GM12878 (cell line): ENCODE results near the gene DHX40. TPM values are rescaled to one million over a fixed set of nuclear protein-coding genes. Genes with fewer than 3 reads are reported as not detected.

Experiments
- BACH1 ChIP-seq: fragments of 450-650 bp; IDR thresholded peaks from 2 replicates; pipeline ENCODE4 v1.6.1; 2017; ENCODE audit warnings: mild to moderate bottlenecking, borderline replicate concordance
- BCL11A ChIP-seq: IDR thresholded peaks from 2 replicates; pipeline ENCODE4 v1.6.1; 2011; ENCODE audit warnings: low read depth, low read length
- BMI1 ChIP-seq: fragments of 450-650 bp; IDR thresholded peaks from 2 replicates; pipeline ENCODE4 v1.6.1; 2016; ENCODE audit warnings: mild to moderate bottlenecking, moderate library complexity, borderline replicate concordance
- CREM ChIP-seq: IDR thresholded peaks from 2 replicates; pipeline ENCODE4 v1.6.1; 2014; ENCODE audit warnings: antibody characterized with exemption, low read depth
- FOXK2 ChIP-seq: fragments of 450-650 bp; IDR thresholded peaks from 2 replicates; pipeline ENCODE4 v1.6.1; 2017; ENCODE audit warnings: mild to moderate bottlenecking, moderate library complexity
- HDAC2 ChIP-seq: fragments of 200-600 bp; sonication (generic); IDR thresholded peaks from 2 replicates; pipeline ENCODE4 v1.6.1; 2017
- IKZF2 ChIP-seq, 2 experiments: fragments of 450-650 bp; IDR thresholded peaks; 2 replicates each; pipeline ENCODE4 v1.6.1; 2017; ENCODE audit warnings: mild to moderate bottlenecking in 2 of 2, moderate library complexity in 2 of 2
- JUNB ChIP-seq: IDR thresholded peaks from 2 replicates; pipeline ENCODE4 v1.6.1; 2016; ENCODE audit warnings: antibody characterized with exemption, mild to moderate bottlenecking
- LARP7 ChIP-seq: fragments of 450-650 bp; IDR thresholded peaks from 2 replicates; pipeline ENCODE4 v1.6.1; 2017; ENCODE audit warnings: mild to moderate bottlenecking
- NR2C1 ChIP-seq: fragments of 450-650 bp; IDR thresholded peaks from 2 replicates; pipeline ENCODE4 v1.6.1; 2017; ENCODE audit warnings: antibody characterized with exemption, mild to moderate bottlenecking, moderate library complexity
- NR2F1 ChIP-seq: fragments of 450-650 bp; conservative IDR thresholded peaks from 2 replicates; pipeline ENCODE4 v1.6.1; 2017; ENCODE audit warnings: mild to moderate bottlenecking
- RBBP5 ChIP-seq: fragments of 200-600 bp; sonication (generic); conservative IDR thresholded peaks from 2 replicates; pipeline ENCODE4 v1.6.1; 2016
- YY1 ChIP-seq: IDR thresholded peaks from 2 replicates; pipeline ENCODE4 v1.6.1; 2011; ENCODE audit warnings: low read depth, mild to moderate bottlenecking, low read length
- ZNF24 ChIP-seq: fragments of 450-650 bp; IDR thresholded peaks from 2 replicates; pipeline ENCODE4 v1.6.1; 2017; ENCODE audit warnings: antibody characterized with exemption, mild to moderate bottlenecking
- ZNF622 ChIP-seq: fragments of 450-650 bp; IDR thresholded peaks from 2 replicates; pipeline ENCODE4 v1.6.1; 2017; ENCODE audit warnings: mild to moderate bottlenecking, inconsistent platforms
- polyA plus RNA-seq, 11 experiments: library from polyadenylated mRNA; depleted of rRNA in 4 of 11; unstranded in 6 of 11; stranded (reverse) in 5 of 11; fragments of >200 nt; fragmentation: Nextera tagmentation in 4 of 11; fragmentation: Illumina TruSeq in 1 of 11; extraction: Ambion mirVana in 4 of 11; extraction: Trizol in 1 of 11; gene quantifications; 1 replicate in 1 of 11; 2 replicates in 10 of 11; pipeline versions ENCODE4 v1.2.1 to v1.2.3, GENCODE V29; 2011 to 2016; ENCODE audit warnings: inconsistent platforms in 2 of 11, missing spikeins in 2 of 11, low read depth in 1 of 11
- total RNA-seq, 4 experiments: library from RNA; depleted of rRNA in 3 of 4; stranded (reverse); fragments of >200 nt in 3 of 4; fragmentation: Illumina TruSeq in 1 of 4; extraction: Trizol in 1 of 4; gene quantifications; 2 replicates each; pipeline versions ENCODE4 v1.2.1 to v1.2.3, GENCODE V29; 2013 to 2021
- TF ChIP-seq, protein P1 (sequence below): fragments of 450-650 bp; IDR thresholded peaks from 2 replicates; pipeline ENCODE4 v1.6.1; 2017; ENCODE audit warnings: mild to moderate bottlenecking
- TF ChIP-seq, protein P2 (sequence below): IDR thresholded peaks from 2 replicates; pipeline ENCODE4 v1.6.1; 2012; ENCODE audit warnings: low read depth, low read length, improper control_type of control experiment
- TF ChIP-seq, protein P3 (sequence below): fragments of 450-650 bp; formaldehyde crosslinking; IDR thresholded peaks from 2 replicates; pipeline ENCODE4 v1.4.0; 2020; ENCODE audit warnings: mild to moderate bottlenecking, moderate library complexity
- TF ChIP-seq, protein P4 (sequence below): fragments of 450-650 bp; IDR thresholded peaks from 2 replicates; pipeline ENCODE4 v1.6.1; 2014; ENCODE audit warnings: mild to moderate bottlenecking
- TF ChIP-seq, protein P5 (sequence below): IDR thresholded peaks from 2 replicates; pipeline ENCODE4 v1.6.1; 2011; ENCODE audit warnings: low read depth, mild to moderate bottlenecking, low read length, moderate library complexity, borderline replicate concordance; ENCODE audit errors: extremely low read depth

DHX40 gene
- total and polyA plus RNA-seq, 10 of the 15 experiments (the other 5 are each of a cell fraction or from before 2014, with no cell fraction given): 4.8 to 29.2 (median 12.0) TPM

DNA sequence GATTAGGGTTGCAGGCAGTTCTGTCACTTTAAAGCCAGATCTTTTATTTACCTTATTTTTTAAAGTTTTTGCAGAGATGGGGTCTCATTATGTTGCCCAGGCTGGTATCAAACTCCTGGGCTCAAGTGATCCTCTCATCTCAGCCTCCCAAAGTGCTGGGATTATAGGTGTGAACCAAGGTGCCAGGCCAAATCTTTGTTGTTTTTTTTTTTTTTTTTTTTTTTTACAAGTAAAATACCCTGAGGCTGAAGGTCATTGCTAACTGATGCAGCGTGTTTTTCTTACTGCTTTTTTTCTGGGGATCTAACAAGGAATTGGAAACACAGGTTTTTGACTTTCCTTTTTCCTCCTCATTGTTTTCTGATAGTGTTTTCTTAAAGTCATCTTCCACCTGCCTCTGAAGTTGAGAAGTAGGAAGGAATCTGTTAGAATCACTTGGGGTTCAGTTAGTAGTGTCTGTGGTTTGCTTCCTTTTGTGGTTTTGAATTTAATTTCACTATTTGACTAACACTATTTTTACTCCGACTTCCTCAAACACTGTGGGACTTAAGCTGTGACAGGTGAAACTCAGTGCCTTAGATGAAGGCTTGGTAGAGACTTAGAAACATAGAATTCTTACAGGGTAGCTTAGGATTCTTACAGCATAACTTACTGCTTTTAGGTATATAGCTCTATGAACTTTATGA is 76.5 kb downstream of the DHX40 start (continued):
- TF ChIP-seq LARP7 (no peak), NR2F1 (0 out of 2 replicates have a peak, but pooled peaks have one; percentile 43), CREM (peak; percentile 39; the same call in 1 of the 2 replicates), BACH1 (no peak), ZNF622 (no peak), HDAC2 (no peak), ZNF24 (peak; percentile 28; the same call in 1 of the 2 replicates), RBBP5 (no peak), BMI1 (no peak), IKZF2 (IDR thresholded peaks at IDR 0.05) (peak; percentile 96), FOXK2 (no peak), NR2C1 (no peak), YY1 (no peak), JUNB (peak; percentile 82), BCL11A (no peak; the same call in 1 of the 2 replicates)
- TF ChIP-seq, protein P1, sequence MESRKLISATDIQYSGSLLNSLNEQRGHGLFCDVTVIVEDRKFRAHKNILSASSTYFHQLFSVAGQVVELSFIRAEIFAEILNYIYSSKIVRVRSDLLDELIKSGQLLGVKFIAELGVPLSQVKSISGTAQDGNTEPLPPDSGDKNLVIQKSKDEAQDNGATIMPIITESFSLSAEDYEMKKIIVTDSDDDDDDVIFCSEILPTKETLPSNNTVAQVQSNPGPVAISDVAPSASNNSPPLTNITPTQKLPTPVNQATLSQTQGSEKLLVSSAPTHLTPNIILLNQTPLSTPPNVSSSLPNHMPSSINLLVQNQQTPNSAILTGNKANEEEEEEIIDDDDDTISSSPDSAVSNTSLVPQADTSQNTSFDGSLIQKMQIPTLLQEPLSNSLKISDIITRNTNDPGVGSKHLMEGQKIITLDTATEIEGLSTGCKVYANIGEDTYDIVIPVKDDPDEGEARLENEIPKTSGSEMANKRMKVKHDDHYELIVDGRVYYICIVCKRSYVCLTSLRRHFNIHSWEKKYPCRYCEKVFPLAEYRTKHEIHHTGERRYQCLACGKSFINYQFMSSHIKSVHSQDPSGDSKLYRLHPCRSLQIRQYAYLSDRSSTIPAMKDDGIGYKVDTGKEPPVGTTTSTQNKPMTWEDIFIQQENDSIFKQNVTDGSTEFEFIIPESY: no peak
- TF ChIP-seq, protein P2, sequence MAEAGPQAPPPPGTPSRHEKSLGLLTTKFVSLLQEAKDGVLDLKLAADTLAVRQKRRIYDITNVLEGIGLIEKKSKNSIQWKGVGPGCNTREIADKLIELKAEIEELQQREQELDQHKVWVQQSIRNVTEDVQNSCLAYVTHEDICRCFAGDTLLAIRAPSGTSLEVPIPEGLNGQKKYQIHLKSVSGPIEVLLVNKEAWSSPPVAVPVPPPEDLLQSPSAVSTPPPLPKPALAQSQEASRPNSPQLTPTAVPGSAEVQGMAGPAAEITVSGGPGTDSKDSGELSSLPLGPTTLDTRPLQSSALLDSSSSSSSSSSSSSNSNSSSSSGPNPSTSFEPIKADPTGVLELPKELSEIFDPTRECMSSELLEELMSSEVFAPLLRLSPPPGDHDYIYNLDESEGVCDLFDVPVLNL: no peak
- TF ChIP-seq, protein P3, sequence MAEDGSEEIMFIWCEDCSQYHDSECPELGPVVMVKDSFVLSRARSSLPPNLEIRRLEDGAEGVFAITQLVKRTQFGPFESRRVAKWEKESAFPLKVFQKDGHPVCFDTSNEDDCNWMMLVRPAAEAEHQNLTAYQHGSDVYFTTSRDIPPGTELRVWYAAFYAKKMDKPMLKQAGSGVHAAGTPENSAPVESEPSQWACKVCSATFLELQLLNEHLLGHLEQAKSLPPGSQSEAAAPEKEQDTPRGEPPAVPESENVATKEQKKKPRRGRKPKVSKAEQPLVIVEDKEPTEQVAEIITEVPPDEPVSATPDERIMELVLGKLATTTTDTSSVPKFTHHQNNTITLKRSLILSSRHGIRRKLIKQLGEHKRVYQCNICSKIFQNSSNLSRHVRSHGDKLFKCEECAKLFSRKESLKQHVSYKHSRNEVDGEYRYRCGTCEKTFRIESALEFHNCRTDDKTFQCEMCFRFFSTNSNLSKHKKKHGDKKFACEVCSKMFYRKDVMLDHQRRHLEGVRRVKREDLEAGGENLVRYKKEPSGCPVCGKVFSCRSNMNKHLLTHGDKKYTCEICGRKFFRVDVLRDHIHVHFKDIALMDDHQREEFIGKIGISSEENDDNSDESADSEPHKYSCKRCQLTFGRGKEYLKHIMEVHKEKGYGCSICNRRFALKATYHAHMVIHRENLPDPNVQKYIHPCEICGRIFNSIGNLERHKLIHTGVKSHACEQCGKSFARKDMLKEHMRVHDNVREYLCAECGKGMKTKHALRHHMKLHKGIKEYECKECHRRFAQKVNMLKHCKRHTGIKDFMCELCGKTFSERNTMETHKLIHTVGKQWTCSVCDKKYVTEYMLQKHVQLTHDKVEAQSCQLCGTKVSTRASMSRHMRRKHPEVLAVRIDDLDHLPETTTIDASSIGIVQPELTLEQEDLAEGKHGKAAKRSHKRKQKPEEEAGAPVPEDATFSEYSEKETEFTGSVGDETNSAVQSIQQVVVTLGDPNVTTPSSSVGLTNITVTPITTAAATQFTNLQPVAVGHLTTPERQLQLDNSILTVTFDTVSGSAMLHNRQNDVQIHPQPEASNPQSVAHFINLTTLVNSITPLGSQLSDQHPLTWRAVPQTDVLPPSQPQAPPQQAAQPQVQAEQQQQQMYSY: no peak
- TF ChIP-seq, protein P4, sequence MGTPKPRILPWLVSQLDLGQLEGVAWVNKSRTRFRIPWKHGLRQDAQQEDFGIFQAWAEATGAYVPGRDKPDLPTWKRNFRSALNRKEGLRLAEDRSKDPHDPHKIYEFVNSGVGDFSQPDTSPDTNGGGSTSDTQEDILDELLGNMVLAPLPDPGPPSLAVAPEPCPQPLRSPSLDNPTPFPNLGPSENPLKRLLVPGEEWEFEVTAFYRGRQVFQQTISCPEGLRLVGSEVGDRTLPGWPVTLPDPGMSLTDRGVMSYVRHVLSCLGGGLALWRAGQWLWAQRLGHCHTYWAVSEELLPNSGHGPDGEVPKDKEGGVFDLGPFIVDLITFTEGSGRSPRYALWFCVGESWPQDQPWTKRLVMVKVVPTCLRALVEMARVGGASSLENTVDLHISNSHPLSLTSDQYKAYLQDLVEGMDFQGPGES: no peak
- TF ChIP-seq, protein P5, sequence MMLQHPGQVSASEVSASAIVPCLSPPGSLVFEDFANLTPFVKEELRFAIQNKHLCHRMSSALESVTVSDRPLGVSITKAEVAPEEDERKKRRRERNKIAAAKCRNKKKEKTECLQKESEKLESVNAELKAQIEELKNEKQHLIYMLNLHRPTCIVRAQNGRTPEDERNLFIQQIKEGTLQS: no peak
